NCI-H748 treated with DMSO at 0.1 percent for 48 hours (cell line): ENCODE results near the gene AKIRIN2.
"Not testable (repeated sequence)": the region's sequence is repeated elsewhere in the genome, so short reads cannot be mapped to it uniquely, and the experiment has no call there.

Experiments
- DNase-seq: peaks from one replicate; lab custom pipeline; 2025; lab: John Stamatoyannopoulos, UW

AKIRIN2 gene

DNA sequence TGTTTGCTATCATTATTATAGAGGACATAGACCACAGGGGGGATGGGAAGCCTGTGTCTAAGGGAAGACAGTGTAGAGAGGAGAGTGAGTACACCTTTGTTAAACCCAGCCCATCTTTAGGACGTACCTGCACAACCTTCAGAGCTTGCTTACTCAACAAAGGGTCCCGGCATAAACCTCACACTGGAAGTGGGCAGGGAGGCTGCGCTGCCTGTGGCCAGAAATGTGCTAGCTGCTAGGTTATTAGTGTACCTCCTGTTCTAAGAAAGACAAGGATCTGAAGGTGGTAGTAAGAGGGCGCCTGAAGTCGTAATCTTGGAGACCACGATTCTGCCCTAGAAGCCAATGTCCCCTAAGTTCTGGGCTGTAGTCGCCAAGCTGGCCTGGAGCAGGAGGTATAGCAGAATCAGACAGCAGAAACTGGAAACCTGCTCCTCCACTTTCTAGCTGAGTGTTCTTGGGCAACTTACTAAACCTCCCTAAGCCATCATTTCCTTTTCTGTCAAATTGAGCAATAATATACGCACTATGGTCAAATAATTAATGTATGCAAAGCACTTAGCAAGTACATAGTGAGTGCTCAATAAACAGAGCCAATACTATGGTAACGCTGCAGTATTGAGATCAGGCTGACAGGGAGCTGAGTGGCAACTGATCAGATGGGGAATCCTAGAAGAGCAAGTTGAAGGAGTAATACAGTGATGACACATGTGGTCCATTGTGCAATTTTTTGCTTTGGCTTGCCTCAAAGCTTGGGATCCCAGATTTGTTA, 16.8 kb upstream of the AKIRIN2 start:
- DNase-seq: no peak

DNA sequence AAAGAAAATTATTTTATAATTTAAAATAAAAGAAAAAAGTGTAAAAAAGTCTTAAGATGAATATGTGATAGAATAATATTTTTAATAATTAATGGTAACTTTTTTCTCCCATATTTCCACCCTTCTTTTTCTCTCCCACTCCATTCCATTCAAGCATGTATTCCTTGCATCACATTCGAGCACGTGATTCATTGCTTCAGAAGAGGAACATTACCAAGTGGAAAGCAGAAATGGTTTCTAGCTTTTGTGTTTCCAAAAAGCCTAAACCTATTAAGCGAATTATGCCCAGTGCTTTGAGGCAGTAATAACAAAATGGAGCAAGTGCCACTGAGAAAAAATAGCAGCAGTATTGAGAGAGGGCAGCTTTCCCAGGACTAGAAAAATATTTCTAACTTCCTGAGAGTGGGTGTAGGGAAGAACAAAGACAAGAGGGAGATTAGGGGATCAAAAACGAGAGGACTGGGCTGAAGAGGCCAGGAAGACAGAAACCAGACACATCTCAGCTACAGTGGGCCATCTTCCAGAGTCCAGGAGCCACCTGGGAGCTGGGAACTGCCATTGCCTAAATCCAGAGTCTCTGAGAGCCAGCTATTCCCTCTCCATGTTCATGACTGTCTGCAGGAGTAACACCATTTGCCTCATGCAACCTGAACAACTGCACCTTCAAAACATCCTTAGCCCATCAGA, 15.0 kb upstream of the AKIRIN2 start:
- no peak for DNase-seq

DNA sequence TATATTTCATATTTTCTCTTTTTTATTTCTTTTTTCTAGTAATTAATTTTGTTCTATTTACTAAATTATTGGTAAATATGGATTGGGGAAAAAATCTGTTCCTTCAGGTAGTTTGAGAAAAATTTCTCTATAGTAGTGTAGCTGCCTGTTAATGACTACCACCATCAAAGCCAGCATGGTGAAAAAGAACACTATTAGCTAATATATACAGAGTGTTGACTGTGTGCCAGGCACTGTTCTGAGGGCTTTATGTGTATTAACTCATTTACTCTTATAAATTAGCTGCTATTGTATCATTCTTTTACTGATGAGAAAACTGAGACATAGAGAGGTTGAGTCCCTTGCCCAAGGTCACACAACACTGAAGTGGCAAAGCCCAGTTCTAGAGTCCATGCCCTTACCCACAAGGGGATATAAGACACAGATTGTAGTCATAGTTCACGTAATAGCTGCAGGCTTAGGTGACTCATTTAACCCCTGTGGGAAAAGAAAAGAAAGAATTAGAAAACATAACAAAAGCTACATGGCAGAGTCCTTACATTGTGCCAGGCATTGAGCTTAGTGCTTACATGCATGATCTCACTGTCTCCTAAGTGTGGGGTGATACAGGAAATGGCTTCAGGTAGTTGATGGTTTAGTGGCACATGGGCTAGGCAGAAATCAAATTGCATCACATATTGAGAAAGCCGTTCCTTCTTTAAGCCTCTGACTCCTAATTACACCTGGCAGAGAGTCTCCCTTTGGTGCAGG, 12.2 kb upstream of the AKIRIN2 start:
- DNase-seq: no peak

DNA sequence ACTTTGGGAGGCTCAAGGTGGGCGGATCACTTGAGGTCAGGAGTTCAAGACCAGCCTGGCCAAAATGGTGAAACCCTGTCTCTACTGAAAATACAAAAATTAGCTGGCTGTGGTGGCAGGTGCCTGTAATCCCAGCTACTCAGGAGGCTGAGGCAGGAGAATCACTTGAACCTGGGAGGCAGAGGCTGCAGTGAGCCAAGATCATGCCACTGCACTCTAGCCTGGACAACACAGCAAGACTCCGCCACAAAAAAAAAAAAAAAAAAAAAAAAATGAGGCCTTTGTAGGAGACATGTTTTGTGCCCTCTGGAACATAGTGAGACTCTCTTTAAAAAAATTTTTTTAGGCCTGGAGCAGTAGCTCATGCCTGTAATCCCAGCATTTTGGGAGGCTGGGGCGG, 10.7 kb upstream of the AKIRIN2 start:
- DNase-seq: not testable (repeated sequence)

DNA sequence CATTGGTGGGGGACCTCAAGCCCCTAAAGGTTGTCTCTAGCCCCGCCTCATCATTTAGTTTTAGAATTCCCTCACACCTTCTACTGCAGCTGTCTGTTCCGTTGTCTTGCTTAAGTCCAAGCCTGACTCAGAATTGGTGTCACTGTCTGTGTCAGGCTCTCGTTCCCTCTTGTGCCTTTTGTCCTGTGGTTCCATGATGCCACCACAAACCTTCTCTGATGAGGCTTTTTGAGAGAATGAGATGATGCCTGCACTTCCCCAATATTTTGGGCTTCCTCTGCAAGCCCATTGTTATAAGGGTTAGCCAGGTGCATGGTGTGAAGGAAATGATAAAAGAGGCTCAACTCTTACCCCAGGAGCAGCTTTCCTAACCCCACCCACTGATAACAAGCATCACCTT, 8.1 kb upstream of the AKIRIN2 start:
- no peak for DNase-seq

DNA sequence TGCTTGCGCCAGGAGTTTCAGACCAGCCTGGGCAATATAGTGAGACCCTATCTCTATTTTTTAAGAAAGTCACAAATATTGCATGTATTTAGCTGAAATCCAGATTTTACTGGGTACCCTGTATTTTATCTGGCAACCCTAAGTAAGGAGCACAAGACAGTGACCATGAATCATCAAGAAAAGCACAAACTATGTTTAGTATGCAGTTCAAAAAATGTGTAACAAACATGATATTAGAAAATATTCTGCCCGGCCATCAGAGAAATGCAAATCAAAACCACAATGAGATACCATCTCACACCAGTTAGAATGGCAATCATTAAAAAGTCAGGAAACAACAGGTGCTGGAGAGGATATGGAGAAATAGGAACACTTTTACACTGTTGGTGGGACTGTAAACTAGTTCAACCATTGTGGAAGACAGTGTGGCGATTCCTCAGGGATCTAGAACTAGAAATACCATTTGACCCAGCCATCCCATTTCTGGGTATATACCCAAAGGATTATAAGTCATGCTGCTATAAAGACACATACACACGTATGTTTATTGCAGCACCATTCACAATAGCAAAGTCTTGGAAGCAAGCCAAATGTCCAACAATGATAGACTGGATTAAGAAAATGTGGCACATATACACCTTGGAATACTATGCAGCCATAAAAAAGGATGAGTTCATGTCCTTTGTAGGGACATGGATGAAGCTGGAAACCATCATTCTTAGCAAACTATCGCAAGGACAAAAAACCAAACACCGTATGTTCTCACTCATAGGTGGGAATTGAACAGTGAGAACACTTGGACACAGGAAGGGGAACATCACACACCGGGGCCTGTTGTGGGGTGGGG, 6.8 kb upstream of the AKIRIN2 start:
- DNase-seq: not testable (repeated sequence)

DNA sequence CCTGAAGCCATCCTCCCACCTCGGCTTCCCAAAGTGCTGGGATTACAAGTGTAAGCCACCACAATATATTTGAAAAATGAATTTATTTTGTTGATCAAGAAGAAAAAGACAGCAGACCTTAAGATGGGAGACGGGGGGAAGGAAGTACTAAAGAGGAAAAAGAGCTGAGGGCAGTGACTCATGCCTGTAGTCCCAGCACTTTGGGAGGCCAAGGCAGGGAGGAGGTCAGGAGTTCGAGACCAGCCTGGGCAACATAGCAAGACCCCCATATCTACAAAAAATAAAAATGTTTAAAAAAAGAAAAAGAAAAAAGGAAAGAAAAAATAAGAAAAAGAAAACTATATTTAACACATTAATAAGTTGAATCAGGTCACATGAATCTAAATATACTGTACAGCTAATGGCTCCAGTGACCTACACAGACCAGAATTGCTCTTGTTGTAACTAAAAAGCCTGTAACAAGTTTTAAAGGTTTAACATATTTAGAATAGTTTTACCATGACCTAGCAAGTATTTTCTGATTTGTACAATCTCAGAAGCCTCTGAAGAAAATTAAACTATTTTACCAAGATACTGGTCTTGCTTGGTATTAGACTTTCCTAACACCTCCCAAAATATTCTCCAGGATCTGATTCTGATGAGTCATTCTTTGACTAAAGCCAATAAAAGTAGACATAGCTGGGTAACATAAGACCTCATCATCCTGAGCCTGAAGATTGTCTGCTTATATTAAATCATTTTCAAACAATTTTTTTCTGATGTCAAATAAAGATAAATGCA, 4.3 kb upstream of the AKIRIN2 start:
- DNase-seq: no peak

DNA sequence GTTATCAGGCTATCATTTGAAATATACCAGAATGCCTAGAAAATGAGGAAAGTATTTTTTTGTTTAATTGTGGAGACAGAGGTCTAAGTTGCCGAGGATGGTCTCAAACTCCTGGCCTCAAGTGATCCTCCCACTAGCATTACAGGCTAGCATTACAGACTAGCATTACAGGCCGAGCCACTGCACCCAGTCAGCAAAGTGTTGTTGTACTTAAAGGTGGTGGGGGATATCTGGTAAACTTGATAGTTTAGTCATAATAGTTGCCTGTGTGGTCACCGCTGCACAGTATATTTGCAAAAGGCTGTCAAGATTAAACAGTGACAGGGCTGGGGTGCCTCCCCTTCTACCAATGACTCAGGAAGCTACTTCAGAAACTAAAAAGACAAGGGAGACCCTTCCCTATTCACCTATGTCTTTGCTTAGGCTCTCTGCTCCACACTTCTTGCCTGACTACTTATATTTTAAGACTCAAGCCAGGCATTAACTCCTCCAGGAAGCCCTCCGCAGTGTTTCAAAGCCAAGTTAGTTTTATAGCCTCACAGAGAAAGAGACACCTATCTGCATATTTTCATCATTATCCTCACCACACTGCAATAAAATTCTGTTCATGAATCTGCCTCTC, 3.1 kb upstream of the AKIRIN2 start:
- no peak for DNase-seq

DNA sequence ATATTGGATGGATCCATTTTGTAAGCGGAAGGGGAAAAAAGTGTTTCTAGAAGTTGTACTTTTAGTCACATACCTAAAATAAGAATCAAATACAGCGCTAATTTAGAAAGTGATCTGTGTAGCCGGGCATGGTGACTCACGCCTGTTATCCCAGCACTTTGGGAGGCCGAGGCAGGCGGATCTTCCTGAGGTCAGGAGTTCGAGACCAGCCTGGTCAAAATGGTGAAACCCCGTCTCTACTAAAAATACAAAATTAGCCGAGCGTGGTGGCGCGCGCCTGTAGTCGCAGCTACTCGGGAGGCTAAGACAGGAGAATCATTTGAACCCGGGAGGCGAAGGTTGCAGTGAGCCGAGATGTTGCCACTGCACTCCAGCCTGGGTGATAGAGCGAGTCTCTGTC, 1.0 kb upstream of the AKIRIN2 start:
- not testable (repeated sequence) for DNase-seq

DNA sequence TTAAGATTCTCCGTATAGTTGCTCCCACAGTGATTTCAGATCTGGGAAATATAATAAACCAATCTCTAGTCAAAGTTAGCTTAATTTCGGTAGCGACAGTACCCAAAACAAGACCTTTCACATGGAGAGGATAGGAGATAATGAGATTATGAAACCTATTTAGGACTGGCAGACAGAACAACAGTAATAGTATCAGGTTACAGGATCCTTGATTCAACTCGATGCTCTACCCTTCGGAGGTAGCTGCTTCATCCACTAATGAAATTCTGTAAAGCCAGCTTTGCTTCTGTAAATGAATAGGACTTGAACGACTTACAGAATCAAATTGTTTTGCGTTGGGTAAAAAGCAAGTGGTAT, 534 bp upstream of the AKIRIN2 start:
- DNase-seq: peak; percentile 81

DNA sequence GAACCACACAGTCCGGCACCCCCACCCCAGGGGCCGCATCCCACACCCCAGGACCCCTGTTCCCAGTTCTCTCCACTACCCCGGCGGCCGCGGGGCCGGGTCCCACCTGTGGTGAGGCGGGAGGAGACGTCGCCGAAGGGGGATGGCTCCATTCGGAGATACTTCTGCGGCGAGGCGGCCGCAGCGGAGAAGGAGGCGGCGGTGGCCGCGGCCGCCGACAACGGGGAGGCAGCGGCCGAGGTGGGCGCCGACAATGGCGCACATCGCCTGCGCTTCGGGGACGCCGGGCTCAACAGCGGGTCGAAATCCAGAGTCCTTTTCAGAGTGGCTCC, 723 bp downstream of the AKIRIN2 start:
- DNase-seq: no peak

DNA sequence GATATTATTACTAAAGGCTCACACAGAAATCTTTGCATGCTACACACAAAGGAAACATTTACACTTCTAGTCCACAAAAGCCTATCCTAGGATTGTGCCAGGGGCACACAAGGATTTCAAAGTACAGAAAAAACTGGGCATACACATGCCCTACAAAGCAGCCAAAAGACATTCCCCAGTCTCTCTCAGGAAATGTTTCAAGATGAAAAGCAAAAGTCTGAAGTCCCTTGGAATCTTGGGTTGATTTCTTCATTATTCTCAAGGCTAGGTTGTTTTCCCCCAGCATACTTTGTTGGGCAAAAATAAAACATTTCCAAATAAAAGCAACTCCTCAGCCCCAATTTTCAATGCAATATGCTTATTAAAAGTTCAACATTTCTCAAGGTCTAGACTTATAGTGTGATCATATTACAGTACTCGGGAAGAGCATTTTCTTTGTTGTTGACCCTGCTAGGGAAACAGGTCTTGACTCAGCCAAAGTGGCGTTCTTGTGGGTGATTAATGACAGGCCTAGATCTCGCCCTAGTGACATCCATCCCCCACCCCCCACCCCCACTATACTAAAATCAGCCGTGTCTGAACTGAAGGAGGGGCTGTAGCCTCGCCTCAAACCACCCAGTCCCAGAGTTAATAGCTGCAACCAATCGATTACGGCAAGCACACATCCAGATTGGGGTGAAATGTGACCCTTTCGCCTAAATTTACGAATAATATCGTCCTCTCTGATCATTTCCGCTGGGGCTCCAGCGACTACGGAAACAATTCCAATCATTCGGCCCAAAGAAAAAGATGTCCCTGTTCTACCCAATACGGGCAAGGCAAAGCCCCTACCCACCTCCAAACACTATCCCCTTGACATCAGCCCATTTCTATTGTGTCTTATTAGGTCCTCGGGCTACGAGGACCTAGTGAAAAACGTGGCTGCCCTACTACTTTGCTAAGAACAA, 1.4 kb downstream of the AKIRIN2 start:
- peak; percentile 45 for DNase-seq

DNA sequence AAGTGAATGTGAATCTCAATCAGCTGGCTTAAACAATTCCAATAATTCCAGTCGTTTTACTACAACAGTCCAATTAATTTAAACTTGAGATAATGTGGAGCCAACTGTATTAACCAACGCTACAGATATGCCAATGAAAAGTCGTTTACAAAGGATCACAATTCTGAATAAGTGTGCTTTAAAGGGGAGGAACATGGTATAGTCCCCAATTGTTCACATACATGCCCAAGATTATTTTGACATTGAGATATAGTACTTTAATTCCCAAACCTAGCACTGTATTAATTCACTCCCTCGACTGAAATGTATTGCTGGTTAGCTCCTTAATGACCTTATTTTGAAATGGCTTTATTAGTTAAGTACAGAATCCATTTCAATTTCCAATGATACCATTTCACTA, 2.5 kb downstream of the AKIRIN2 start:
- DNase-seq: no peak

DNA sequence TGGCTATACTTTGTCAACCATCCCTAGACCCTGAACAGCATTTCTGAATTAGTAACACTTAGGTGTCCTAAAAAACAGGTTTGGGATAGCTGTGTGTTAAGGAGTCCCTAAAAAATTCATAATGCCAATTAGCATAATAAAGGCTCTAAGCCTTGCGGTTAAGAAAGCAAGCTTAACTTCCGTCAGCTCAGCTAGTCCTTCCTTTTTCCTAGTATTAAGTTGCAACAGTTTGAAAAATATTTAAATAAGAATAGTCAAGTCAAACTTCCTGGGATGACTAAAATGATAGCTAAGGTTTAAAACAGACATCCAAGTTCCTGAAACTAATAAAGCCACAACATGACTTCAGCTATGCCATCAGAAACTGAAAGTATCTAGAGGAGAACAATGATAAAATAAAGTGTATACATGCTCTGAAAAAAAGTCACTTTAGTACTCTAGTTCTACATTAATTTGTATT, 3.5 kb downstream of the AKIRIN2 start:
- DNase-seq: no peak

DNA sequence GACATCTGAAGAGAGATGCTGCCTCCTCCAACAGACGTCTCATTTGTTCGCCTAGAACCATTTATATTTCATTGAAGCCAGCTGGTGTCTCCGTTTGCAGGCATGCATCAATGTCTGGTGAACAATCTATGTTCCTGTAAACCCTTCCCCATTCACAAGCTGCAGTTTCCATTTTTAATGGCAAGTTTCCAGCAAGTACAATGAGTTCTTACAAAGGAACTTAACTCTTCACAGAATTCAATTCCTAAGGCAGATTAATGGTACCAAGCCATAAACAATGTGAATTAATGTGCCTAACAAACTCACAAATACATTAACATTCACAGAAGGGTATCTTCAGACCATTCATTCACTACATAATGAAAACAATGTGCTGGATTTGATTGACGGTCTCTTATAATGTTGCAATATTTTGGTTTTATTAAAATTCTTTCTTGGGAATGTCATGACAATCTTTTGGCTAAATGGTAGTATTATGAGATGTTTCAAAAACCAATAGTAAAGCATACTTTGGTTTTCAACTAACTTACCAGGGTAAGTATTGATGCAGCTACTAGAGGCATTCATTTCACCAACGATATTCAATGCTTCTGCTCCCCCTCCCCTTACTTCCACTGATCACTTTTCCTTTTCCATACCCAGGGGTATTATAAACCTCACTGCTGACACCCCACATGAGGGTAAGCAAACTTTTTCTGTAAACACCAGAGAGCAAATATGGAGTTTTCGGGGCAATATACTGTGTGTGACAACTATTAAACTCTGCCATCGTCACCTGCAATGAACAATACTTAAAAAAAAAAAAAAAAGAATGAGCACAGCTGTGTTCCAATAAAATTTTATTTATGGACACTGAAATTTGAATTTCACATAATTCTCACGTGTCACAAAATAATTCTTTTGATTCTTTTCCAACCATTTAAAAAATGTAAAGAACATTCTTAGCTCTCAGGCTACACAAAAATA, 4.2 kb downstream of the AKIRIN2 start:
- no peak for DNase-seq

DNA sequence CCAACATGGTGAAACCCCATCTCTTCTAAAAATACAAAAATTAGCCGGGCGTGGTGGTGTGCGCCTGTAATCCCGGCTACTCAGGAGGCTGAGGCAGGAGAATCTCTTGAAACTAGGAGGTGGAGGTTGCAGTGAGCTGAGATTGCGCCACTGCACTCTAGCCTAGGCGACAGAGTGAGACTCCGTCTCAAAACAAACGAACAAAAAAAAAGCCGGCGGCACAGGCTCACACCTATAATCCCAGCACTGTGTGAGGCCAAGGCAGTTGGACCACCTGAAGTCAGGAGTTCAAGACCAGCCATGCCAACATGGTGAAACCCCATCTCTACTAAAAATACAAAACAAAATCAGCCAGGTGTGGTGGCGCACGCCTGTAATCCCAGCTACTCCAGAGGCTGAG, 5.2 kb downstream of the AKIRIN2 start:
- DNase-seq: not testable (repeated sequence)

DNA sequence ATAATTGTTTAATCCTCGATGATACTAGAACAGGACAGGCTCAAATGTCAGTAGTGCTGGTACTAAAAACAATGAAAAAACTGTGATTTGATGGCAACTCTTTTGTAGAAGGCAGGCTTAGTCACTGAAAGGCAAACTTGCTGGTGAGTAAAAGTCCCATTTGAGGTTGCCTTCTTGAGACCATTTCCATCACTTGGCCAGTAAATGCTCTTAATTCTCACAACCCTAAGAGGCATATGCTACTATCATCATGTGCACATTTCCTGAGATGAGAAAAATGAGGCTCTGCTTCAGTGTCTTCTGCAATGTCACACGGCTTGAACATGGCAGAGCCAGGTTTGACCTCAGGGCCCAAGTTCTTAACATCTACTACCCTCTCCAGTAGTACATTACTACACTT, 9.9 kb downstream of the AKIRIN2 start:
- DNase-seq: no peak

DNA sequence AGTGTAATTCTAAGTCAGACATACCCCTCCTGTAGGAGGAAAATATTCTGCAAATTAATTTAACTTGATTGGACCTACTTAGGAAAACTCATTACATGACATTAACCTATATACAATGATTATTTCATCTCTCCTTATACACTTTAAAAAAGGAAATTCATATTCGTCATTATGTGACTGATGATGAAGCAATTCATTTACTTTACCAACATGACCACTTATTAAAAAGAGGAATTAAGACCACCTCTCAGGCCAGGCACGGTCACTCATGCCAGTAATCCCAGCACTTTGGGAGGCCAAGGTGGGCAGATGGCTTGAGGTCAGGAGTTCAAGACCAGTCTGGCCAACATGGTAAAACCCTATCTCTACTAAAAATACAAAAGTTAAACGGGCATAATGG, 11.6 kb downstream of the AKIRIN2 start:
- no peak for DNase-seq

DNA sequence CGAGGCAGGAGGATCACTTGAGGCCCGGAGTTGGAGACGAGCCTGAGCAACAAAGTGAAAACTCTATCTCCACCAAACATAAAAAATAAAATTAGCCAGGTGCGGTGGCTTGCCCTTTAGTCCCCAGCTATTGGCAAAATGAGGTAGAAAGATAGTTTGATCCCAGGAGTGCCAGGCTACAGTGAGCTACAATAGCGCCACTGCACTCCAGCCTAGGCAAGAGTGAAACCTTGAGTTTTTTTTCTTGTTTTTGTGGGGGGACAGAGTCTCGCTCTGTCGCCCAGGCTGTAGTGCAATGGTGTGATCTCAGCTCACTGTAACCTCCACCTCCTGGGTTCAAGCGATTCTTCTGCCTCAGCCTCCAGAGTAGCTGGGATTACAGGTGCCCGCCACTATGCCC, 14.1 kb downstream of the AKIRIN2 start:
- DNase-seq: not testable (repeated sequence)
